ENCODE results near the gene PDCD11. TPM values are rescaled to one million over a fixed set of nuclear protein-coding genes. Genes with fewer than 3 reads are reported as not detected.
A peak's percentile ranks its signal among the peaks of the same experiment; 100 is the strongest.
"Not testable (repeated sequence)": the region's sequence is repeated elsewhere in the genome, so short reads cannot be mapped to it uniquely, and the experiment has no call there.

Gene PDCD11
- total RNA-seq, 4 donors from 2014 or later, result 16.7 to 32.6 (median 26.2) TPM

DNA sequence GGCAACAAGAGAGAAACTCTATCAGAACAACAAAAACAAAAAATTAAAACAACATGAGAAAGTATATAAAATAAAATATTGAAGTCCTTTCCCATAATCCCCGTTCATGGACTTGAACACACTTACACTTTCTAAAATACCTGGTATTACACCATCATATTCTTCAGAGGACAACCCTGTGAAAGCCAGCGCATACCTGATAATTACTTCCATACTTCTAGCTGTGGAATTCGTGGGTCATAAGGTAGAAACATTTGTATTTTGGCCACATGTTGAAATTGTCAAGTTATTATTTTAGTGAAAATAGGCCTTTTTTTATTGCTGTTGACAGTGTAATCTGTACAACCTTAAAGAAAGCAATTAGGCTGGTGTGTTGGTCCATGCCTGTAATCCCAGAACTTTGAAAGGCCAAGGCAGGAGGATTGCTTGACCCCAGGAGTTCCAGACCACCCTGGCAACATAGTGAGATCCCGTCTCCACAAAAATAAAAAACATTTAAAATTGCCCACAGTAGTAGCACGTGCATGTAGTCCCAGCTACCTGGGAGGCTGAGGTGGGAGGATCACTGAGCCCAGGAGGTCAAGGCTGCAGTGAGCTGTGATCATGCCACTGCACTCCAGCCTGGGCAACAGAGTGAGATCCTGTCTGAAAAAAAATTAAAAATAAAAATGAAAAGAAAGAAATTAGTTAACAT lies 40.4 kb upstream of the PDCD11 start:
- peaks cover 0 to 7% (median 4%) of the 10 kb centered on the region in 3 donors for H3K4me1 ChIP-seq
- no peaks in the 10 kb centered on the region for H3K36me3 ChIP-seq
- H3K4me3 ChIP-seq, result no peak overlapping the region
- DNase-seq, result no peak
- TF ChIP-seq, protein P1, sequence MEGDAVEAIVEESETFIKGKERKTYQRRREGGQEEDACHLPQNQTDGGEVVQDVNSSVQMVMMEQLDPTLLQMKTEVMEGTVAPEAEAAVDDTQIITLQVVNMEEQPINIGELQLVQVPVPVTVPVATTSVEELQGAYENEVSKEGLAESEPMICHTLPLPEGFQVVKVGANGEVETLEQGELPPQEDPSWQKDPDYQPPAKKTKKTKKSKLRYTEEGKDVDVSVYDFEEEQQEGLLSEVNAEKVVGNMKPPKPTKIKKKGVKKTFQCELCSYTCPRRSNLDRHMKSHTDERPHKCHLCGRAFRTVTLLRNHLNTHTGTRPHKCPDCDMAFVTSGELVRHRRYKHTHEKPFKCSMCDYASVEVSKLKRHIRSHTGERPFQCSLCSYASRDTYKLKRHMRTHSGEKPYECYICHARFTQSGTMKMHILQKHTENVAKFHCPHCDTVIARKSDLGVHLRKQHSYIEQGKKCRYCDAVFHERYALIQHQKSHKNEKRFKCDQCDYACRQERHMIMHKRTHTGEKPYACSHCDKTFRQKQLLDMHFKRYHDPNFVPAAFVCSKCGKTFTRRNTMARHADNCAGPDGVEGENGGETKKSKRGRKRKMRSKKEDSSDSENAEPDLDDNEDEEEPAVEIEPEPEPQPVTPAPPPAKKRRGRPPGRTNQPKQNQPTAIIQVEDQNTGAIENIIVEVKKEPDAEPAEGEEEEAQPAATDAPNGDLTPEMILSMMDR (IDR thresholded peaks at IDR 0.05), result no peak
- TF ChIP-seq POLR2A (IDR thresholded peaks at IDR 0.05), result no peak
- 72 to 77% methylated on average over 5 of the region's 5 CpGs for WGBS, 2 donors
- H3K27ac ChIP-seq, result no peak overlapping the region
- intact Hi-C loops (cut with DNase I), result no loop called here
- H3K9me3 ChIP-seq, result no peaks in the 10 kb centered on the region
- no peaks in the 10 kb centered on the region for H3K27me3 ChIP-seq

DNA sequence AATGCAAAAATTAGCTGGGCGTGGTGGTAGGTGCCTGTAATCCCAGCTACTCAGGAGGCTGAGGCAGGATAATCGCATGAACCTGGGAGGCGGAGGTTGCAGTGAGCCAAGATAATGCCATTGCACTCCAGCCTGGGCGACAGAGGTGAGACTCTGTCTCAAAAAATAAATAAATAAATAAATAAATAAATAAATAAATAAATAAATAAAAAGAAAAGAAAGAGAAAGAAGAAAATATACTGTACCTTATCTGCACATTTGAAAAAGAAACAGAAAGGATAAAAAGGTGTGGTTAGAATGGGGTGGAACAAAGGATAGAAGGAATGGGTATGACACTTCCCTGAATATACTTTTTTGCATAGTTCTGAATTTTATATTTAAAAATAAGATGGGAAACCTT lies 36.9 kb upstream of the PDCD11 start:
- H3K27me3 ChIP-seq; intact Hi-C loops (cut with DNase I); DNase-seq; H3K27ac ChIP-seq; H3K9me3 ChIP-seq; H3K36me3 ChIP-seq; H3K4me1 ChIP-seq; H3K4me3 ChIP-seq: not testable (repeated sequence)
- WGBS, 2 donors, result 88 to 93% methylated on average over 4 of the region's 4 CpGs

DNA sequence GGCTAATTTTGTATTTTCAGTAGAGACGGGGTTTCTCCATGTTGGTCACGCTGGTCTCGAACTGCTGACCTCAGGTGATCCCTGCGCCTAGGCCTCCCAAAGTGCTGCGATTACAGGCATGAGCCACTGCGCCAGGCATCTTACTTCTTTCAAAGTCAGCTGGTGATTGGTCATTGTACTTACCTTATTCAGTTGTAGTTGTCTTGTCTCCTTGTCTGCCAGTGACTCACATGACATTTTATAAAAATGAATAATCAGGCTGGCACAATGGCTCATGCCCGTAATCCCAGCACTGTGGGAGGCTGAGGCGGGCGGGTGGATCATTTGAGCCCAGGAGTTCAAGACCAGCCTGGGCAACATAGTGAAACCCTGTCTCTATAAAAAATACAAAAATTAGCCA lies 35.6 kb upstream of the PDCD11 start:
- intact Hi-C loops (cut with DNase I); H3K27ac ChIP-seq; H3K4me3 ChIP-seq; H3K9me3 ChIP-seq; DNase-seq; H3K36me3 ChIP-seq; H3K27me3 ChIP-seq; H3K4me1 ChIP-seq: not testable (repeated sequence)
- WGBS, 2 donors, result 59 to 62% methylated on average over 5 to 8 of the region's 9 CpGs

DNA sequence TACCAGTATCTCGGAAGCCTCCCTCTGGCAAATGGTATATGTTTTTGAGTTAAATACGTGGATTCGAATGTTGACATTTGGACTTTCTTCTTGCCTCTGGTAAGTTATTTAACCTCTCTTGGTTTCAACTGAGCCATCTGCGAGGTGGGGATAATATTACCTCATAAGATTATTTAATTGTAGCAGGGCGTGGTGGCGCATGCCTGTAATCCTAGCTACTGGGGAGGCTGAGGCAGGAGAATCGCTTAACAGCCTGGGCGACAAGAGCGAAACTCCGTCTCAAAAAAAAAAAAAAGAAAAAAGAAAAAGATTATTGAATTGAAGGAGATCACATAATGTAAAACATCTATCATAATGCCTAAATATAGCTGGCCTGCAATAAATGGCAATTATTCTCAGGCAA lies 29.0 kb upstream of the PDCD11 start:
- Histone ChIP-seq H3K27ac (peak overlapping the region; percentile 87 to 96 (median 91)), H3K4me1 (peaks cover 0 to 28% (median 11%) of the 10 kb centered on the region in 3 donors), H3K4me3 (peak overlapping the region; percentile 71 to 100 (median 99)), H3K36me3 (no peaks in the 10 kb centered on the region), H3K27me3 (no peaks in the 10 kb centered on the region), H3K9me3 (no peaks in the 10 kb centered on the region)
- TF ChIP-seq, protein P1 (IDR thresholded peaks at IDR 0.05), result no peak
- no peak for TF ChIP-seq POLR2A (IDR thresholded peaks at IDR 0.05)
- no peak for DNase-seq
- intact Hi-C loops (cut with DNase I), result no loop called here
- 38 to 42% methylated on average over 10 of the region's 10 CpGs for WGBS, 2 donors

DNA sequence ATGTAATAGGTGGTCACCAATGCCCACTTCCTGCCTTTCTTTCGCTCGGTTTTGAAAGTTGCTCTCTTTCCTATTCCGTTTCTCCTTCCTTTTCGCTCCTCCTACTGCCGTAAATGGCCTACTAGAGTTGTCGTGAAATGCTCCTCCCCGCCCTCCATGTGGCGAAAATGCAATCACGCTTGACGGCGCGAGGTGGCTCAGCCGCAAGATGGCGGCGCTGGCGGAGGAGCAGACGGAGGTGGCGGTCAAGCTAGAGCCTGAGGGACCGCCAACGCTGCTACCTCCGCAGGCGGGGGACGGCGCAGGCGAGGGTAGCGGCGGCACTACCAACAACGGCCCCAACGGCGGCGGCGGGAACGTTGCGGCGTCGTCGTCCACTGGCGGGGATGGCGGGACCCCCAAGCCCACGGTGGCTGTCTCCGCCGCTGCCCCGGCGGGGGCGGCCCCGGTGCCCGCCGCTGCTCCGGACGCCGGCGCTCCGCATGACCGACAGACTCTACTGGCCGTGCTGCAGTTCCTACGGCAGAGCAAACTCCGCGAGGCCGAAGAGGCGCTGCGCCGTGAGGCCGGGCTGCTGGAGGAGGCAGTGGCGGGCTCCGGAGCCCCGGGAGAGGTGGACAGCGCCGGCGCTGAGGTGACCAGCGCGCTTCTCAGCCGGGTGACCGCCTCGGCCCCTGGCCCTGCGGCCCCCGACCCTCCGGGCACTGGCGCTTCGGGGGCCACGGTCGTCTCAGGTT lies 28.5 kb upstream of the PDCD11 start, which contains the start of gene TAF5:
Gene TAF5, plus strand, starts transcription at position 195 of the 737 bp plus-strand sequence. Its CDS starts 14 bp downstream, at position 209.
- TF ChIP-seq, protein P1 (IDR thresholded peaks at IDR 0.05), result peak in 1 of 6 experiments; percentile 27
- peak in 3 of 4 donors; percentile 76 to 95 (median 89) for TF ChIP-seq POLR2A (IDR thresholded peaks at IDR 0.05)
- DNase-seq, result peak; percentile 69
- peaks cover 0 to 28% (median 11%) of the 10 kb centered on the region in 3 donors for H3K4me1 ChIP-seq
- H3K9me3 ChIP-seq, result no peaks in the 10 kb centered on the region
- 1 to 3% methylated on average over 7 to 17 of the region's 81 CpGs for WGBS, 2 donors
- no peaks in the 10 kb centered on the region for H3K27me3 ChIP-seq
- H3K36me3 ChIP-seq, result peaks cover 0 to under 1% (median 0%) of the 10 kb centered on the region in 3 donors
- H3K27ac ChIP-seq, result peak within 1 kb of the TSS; percentile 87 to 96 (median 91)
- H3K4me3 ChIP-seq, result peak within 1 kb of the TSS; percentile 71 to 100 (median 99)
- intact Hi-C loops (cut with DNase I), result no loop called here

DNA sequence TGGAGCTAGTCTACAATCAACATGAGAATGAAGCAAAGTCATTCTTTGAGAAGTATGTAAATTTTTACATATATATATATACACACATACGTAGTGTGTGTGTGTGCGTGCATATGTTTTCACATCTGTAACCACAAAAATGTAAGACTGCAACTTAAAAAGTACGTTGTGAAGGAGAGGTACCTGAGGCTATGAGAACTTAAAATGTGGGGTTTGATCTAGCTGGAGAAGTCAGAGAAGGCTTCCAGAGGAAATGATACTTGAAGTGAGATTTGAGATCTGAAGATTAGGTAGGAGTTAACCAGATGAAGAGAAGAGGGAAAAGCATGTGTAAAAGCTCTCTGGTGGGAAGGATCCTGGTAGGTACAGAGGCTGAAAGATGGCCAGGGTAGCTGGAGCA lies 22.9 kb upstream of the PDCD11 start:
- Histone ChIP-seq H3K27ac (no peak overlapping the region), H3K4me3 (no peak overlapping the region), H3K36me3 (peaks cover 0 to 55% (median 5%) of the 10 kb centered on the region in 3 donors), H3K9me3 (no peaks in the 10 kb centered on the region), H3K4me1 (peaks cover 0 to 22% (median 11%) of the 10 kb centered on the region in 3 donors), H3K27me3 (no peaks in the 10 kb centered on the region)
- TF ChIP-seq, protein P1 (IDR thresholded peaks at IDR 0.05), result no peak
- TF ChIP-seq POLR2A (IDR thresholded peaks at IDR 0.05), result no peak
- 76 to 87% methylated on average over 3 of the region's 3 CpGs for WGBS, 2 donors
- DNase-seq, result no peak
- intact Hi-C loops (cut with DNase I), result no loop called here

Measured in esophagus squamous epithelium (tissue), 5 donors.